OCI-LY1 (cell line): ENCODE results near the gene CPAMD8.

Source experiments
- H2AFZ ChIP-seq: fragments of 200-600 bp; sonication (generic), shearing (Covaris generic); 2 replicates; pipeline ENCODE4 v1.6.0; 2014; ENCODE audit warnings: antibody characterized with exemption, mild to moderate bottlenecking, low read length
- H3F3A ChIP-seq: fragments of 200-600 bp; sonication (generic), shearing (Covaris generic); 2 replicates; pipeline ENCODE4 v1.6.0; 2014; ENCODE audit warnings: mild to moderate bottlenecking, antibody characterized with exemption, low read length, moderate library complexity; ENCODE audit not compliant: insufficient read depth
- H3K27ac ChIP-seq: fragments of 200-600 bp; sonication (generic); 2 replicates; pipeline ENCODE4 v1.5.1; 2014; ENCODE audit warnings: low read length, mixed run types, mild to moderate bottlenecking, low read depth; ENCODE audit not compliant: poor library complexity, severe bottlenecking
- H3K27me3 ChIP-seq: fragments of 200-600 bp; sonication (generic); 2 replicates; pipeline ENCODE4 v1.6.0; 2014; ENCODE audit warnings: antibody characterized with exemption, mild to moderate bottlenecking, low read length, moderate library complexity; ENCODE audit not compliant: insufficient read depth
- H3K36me3 ChIP-seq: fragments of 200-600 bp; sonication (generic); 2 replicates; pipeline ENCODE4 v1.6.1; 2014; ENCODE audit warnings: mild to moderate bottlenecking, antibody characterized with exemption, low read length, moderate library complexity, mixed read lengths; ENCODE audit not compliant: insufficient read depth
- H3K4me1 ChIP-seq: fragments of 200-600 bp; sonication (generic); 2 replicates; pipeline ENCODE4 v1.5.1; 2014; ENCODE audit warnings: mild to moderate bottlenecking, low read length, moderate library complexity; ENCODE audit not compliant: insufficient read depth, severe bottlenecking
- H3K4me2 ChIP-seq: fragments of 200-600 bp; sonication (generic), shearing (Covaris generic); 2 replicates; pipeline ENCODE4 v1.6.1; 2014; ENCODE audit warnings: low read length
- H3K4me3 ChIP-seq: fragments of 200-600 bp; sonication (generic); 2 replicates; pipeline ENCODE4 v1.5.1; 2014; ENCODE audit warnings: low read length, low read depth, mild to moderate bottlenecking, mixed read lengths; ENCODE audit not compliant: poor library complexity, severe bottlenecking
- H3K79me2 ChIP-seq: fragments of 200-600 bp; shearing (Covaris generic); 2 replicates; pipeline ENCODE4 v1.6.1; 2016; ENCODE audit warnings: mixed run types, low read length, mixed read lengths; ENCODE audit not compliant: insufficient read depth
- H3K9ac ChIP-seq: fragments of 200-600 bp; sonication (generic), shearing (Covaris generic); 2 replicates; pipeline ENCODE4 v1.6.1; 2014; ENCODE audit warnings: mild to moderate bottlenecking, low read length, mixed read lengths
- H3K9me2 ChIP-seq: fragments of 200-600 bp; sonication (generic), shearing (Covaris generic); 2 replicates; pipeline ENCODE4 v1.6.1; 2014; ENCODE audit warnings: low read depth, mild to moderate bottlenecking, low read length, mixed read lengths
- H3K9me3 ChIP-seq: fragments of 200-600 bp; shearing (Covaris generic); 2 replicates; pipeline ENCODE4 v1.6.1; 2014; ENCODE audit warnings: low read length, mixed read lengths
- H4K20me1 ChIP-seq: fragments of 200-600 bp; sonication (generic), shearing (Covaris generic); 2 replicates; pipeline ENCODE4 v1.6.0; 2016; ENCODE audit warnings: mild to moderate bottlenecking, low read length; ENCODE audit not compliant: insufficient read depth
- CTCF ChIP-seq: fragments of 200-600 bp; sonication (generic), shearing (Covaris generic); IDR thresholded peaks from 2 replicates; pipeline ENCODE4 v1.5.1; 2017; ENCODE audit warnings: mild to moderate bottlenecking, antibody characterized with exemption, low read length, moderate library complexity, mixed read lengths
- EZH2 ChIP-seq: fragments of 200-600 bp; sonication (generic), shearing (Covaris generic); IDR thresholded peaks from 2 replicates; pipeline ENCODE4 v1.8.0; 2017; ENCODE audit warnings: borderline replicate concordance, mixed run types, mild to moderate bottlenecking, antibody characterized with exemption, low read length, moderate library complexity, mixed read lengths

The CPAMD8 gene

GRCh38 chr19:16936901-16937300, 89.7 kb downstream of the CPAMD8 start:
- Histone ChIP-seq H3K9me2 (no peaks in the 10 kb centered on the region), H3K27me3 (no peaks in the 10 kb centered on the region; the same call in 1 of the 2 replicates), H3K27ac (no peak overlapping the region), H3K36me3 (no peaks in the 10 kb centered on the region), H3K4me1 (no peaks in the 10 kb centered on the region), H3K4me3 (no peak overlapping the region), H3F3A (no peaks in the 10 kb centered on the region), H4K20me1 (no peaks in the 10 kb centered on the region), H3K4me2 (no peak overlapping the region), H3K9me3 (peaks cover 10% of the 10 kb centered on the region), H3K9ac (no peak overlapping the region), H2AFZ (no peak overlapping the region), H3K79me2 (no peaks in the 10 kb centered on the region)
- no peak for TF ChIP-seq EZH2
- no peak for TF ChIP-seq CTCF

GRCh38 chr19:16934489-16934888, 92.1 kb downstream of the CPAMD8 start:
- Histone ChIP-seq H4K20me1 (no peaks in the 10 kb centered on the region), H3K9me2 (no peaks in the 10 kb centered on the region), H3K27me3 (no peaks in the 10 kb centered on the region; the same call in 1 of the 2 replicates), H3K27ac (no peak overlapping the region), H3K4me1 (no peaks in the 10 kb centered on the region), H3K4me3 (no peak overlapping the region), H3K36me3 (no peaks in the 10 kb centered on the region), H3K79me2 (no peaks in the 10 kb centered on the region), H3F3A (no peaks in the 10 kb centered on the region), H3K4me2 (no peak overlapping the region), H3K9me3 (peaks cover 10% of the 10 kb centered on the region), H2AFZ (no peak overlapping the region), H3K9ac (no peak overlapping the region)
- TF ChIP-seq CTCF (no peak), EZH2 (no peak)

DNA sequence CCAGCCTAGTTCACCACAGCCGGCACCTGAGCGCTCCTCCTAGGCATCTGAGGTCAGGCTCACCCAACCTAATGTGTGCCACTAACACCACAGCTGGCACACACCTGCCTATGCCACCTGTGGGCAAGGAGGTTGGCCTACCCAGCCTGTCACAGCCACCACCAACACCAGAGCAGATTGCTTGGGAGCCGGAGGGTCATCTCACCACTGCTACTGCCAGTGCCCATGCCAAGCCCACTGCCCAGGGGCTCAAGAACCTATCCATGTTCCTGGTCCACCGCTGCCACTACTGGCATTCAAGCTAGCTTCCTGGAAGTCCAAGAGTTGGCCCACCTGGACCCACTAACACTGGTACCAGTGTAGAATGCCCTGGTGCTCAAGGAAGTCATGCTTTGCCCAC, 95.3 kb downstream of the CPAMD8 start:
- no peaks in the 10 kb centered on the region for H3K79me2 ChIP-seq
- no peak overlapping the region for H3K9ac ChIP-seq
- H3F3A ChIP-seq = no peaks in the 10 kb centered on the region
- no peak overlapping the region for H3K4me3 ChIP-seq
- no peaks in the 10 kb centered on the region for H3K4me1 ChIP-seq
- H3K9me3 ChIP-seq = peaks cover 10% of the 10 kb centered on the region
- no peak overlapping the region for H3K4me2 ChIP-seq
- TF ChIP-seq EZH2 (no peak), CTCF (no peak)
- no peaks in the 10 kb centered on the region for H3K36me3 ChIP-seq
- H2AFZ ChIP-seq = no peak overlapping the region
- no peak overlapping the region for H3K27ac ChIP-seq
- H4K20me1 ChIP-seq = no peaks in the 10 kb centered on the region
- H3K27me3 ChIP-seq = peaks cover 5% of the 10 kb centered on the region; the same call in 1 of the 2 replicates
- H3K9me2 ChIP-seq = no peaks in the 10 kb centered on the region
